Dendritic cell treated with granulocyte-macrophage colony-stimulating factor and Interleukin-4, amounts not matched to agents 40 ng/mL and 50 ng/mL, for 4 days (primary cell): ENCODE results near the gene ZMYND8.
A peak's percentile ranks its signal among the peaks of the same experiment; 100 is the strongest.

ENCODE experiments used
- H3K27ac Mint-ChIP-seq: one replicate; pipeline ENCODE4 v1.8.0; 2022; ENCODE audit warnings: mild to moderate bottlenecking, mixed read lengths
- H3K27me3 Mint-ChIP-seq: one replicate; pipeline ENCODE4 v1.8.0; 2022; ENCODE audit warnings: mild to moderate bottlenecking, mixed read lengths
- H3K36me3 Mint-ChIP-seq: one replicate; pipeline ENCODE4 v1.8.0; 2022; ENCODE audit warnings: low read depth, mixed read lengths
- H3K4me1 Mint-ChIP-seq: one replicate; pipeline ENCODE4 v1.8.0; 2022; ENCODE audit warnings: low read depth, mixed read lengths
- H3K4me3 Mint-ChIP-seq: one replicate; pipeline ENCODE4 v1.8.0; 2022; ENCODE audit warnings: mild to moderate bottlenecking, moderate library complexity, mixed read lengths
- H3K9me3 Mint-ChIP-seq: one replicate; pipeline ENCODE4 v1.8.0; 2022; ENCODE audit warnings: mixed read lengths
- intact Hi-C: fragments of 100-400 bp; cut with micrococcal nuclease; formaldehyde crosslinking; loops from one replicate; pipeline ENCODE4 v1.15.0; 2022

Gene ZMYND8

DNA sequence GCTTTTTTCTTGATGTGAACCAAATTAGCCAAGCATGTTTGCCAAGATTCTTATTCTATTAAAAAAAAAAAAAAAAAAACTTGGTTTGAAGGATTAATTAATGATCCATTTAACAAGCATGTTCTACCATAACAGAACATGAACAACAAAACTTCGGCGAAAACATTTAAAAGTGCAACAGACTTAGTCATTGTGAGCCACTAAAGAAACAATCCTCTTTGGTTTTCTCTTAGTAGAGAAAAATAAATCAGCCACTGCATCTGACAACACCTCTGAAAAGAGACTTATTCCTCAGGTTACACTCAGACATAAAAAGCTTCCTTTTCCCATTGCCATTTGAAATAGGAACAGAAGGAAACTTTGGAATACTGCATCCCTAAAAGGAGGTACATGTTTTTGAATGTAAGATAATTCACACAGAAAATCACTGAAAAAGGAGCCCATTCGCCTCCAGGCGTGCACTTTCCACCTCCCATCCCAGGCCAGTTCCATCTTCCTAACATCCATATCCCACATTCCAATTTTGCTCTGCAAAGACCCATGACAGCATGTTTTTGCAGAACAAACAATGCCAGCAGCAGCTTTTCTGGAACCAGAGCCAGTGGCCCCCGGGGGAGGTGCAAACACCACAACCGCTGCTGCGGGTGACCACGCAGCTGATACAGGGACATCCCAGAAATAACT lies 79.5 kb downstream of the ZMYND8 start:
- intact Hi-C loops, result no loop called here
- Mint-ChIP-seq H3K27ac (no peak overlapping the region), H3K36me3 (peaks cover 98% of the 10 kb centered on the region), H3K27me3 (no peaks in the 10 kb centered on the region), H3K4me1 (peaks cover 28% of the 10 kb centered on the region), H3K9me3 (no peaks in the 10 kb centered on the region), H3K4me3 (no peak overlapping the region)

DNA sequence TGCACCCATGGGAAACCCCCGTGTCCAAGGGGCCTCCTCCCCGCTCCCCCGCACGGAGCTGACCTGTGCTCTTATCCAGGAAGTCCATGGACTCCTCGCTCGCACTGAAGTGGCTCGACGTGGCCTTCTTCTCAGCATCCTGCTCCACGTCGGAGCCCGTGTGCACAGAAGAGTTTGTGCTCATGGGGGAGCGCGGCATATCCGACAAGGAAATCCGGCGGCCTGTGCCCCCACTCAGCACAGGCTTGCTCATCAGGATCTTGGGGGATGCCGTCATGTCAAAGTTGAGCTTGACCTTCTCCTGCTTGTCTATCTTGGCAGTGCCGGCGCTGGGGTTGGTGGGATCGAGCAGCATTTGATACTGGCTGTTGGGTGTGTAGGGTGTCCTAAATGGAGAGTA lies 80.2 kb downstream of the ZMYND8 start:
- H3K4me3 Mint-ChIP-seq, result no peak overlapping the region
- H3K4me1 Mint-ChIP-seq, result peaks cover 28% of the 10 kb centered on the region
- H3K9me3 Mint-ChIP-seq, result no peaks in the 10 kb centered on the region
- intact Hi-C loops, result no loop called here
- H3K36me3 Mint-ChIP-seq, result peaks cover 98% of the 10 kb centered on the region
- H3K27me3 Mint-ChIP-seq, result no peaks in the 10 kb centered on the region
- H3K27ac Mint-ChIP-seq, result peak overlapping the region; percentile 83

DNA sequence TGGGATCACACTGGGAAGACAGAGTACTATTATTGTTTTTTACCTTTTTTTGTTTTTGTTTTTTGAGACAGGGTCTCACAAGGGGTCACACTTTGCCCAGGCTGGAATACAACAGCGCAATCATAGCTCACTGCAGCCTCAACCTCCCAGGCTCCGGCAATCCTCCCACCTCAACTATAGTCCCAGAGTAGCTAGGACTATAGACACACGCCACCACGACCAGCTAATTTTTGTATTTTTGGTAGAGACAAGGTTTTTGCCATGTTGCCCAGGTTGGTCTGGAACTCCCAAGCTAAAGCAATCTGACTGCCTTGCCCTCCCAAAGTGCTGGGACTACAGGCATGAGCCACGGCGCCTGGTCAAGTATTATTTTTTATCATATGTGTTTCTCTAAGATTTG lies 81.0 kb downstream of the ZMYND8 start:
- Mint-ChIP-seq H3K4me3 (no peak overlapping the region), H3K9me3 (no peaks in the 10 kb centered on the region), H3K36me3 (peaks cover 98% of the 10 kb centered on the region), H3K27ac (peak overlapping the region; percentile 83), H3K4me1 (peaks cover 28% of the 10 kb centered on the region), H3K27me3 (no peaks in the 10 kb centered on the region)
- intact Hi-C loops, result no loop called here

DNA sequence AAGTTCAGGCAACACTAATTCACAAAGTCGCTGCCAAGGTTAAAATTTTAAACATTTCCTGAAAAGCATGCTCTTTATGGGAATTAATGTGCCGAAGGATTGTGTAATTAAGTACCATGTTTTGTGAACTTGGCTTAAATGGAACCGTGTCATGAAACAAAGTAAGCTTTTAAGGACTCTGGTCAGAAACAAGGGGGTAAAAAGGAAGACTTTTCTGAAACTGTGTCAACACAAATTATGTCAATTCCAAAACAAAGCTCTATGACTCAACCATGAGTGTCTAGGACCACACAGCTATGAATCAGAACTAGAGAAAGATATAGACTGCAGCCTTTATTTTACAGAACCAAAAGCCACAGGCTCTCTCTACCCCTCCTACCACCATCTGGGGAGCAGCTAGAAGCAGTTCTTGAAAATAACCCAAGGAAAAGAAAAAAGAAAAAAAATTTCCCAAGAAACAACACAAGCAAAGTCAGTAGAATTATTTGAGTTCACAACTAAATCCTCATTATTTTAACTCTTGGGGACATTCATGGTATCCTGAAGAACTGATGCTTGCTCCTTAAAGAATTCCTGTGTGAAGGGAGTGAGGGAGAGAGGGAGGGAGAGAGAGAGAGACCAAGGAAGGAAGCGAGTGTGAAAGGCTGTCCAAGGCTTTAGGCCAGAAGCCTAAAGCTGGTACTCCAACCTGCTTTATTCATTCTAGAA lies 81.9 kb downstream of the ZMYND8 start:
- peak overlapping the region; percentile 83 for H3K27ac Mint-ChIP-seq
- peak overlapping the region; percentile 44 for H3K4me3 Mint-ChIP-seq
- H3K9me3 Mint-ChIP-seq, result no peaks in the 10 kb centered on the region
- H3K36me3 Mint-ChIP-seq, result peaks cover 98% of the 10 kb centered on the region
- H3K27me3 Mint-ChIP-seq, result no peaks in the 10 kb centered on the region
- intact Hi-C loops, result no loop called here
- peaks cover 28% of the 10 kb centered on the region for H3K4me1 Mint-ChIP-seq

DNA sequence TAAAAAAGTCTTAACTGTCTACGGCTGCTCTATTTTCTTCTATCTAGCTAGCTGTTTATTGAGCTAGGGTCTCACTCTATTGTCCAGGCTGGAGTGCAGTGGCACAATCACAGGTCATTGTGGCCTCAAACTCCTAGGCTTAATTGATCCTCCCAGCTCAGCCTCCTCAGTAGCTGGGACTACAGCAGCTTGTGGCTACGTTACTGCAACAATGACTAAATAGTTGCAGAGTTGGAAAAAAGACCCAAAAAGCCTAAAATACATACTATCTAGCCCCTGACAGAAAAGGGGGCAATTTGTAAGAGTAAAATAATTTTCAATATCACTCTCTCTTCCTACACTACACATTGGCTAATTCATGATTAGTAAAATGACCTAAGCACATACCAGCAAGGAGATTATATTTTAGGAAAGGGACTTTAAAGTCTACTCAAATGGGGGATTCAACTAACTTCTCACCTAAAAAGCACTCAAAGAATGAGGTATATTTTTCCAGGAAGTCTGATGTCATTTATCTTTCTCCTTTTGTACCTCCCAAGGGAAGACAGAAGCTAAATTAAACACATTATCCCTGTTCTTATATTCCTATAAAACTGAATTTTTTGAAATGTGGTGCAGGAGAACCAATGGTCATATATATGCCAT lies 82.8 kb downstream of the ZMYND8 start:
- H3K27ac Mint-ChIP-seq, result no peak overlapping the region
- peaks cover 97% of the 10 kb centered on the region for H3K36me3 Mint-ChIP-seq
- peaks cover 28% of the 10 kb centered on the region for H3K4me1 Mint-ChIP-seq
- no peak overlapping the region for H3K4me3 Mint-ChIP-seq
- no peaks in the 10 kb centered on the region for H3K27me3 Mint-ChIP-seq
- H3K9me3 Mint-ChIP-seq, result no peaks in the 10 kb centered on the region
- intact Hi-C loops, result loop anchor here (1.0 kb wide), 1 partner anchor 111 kb away; no protein-coding TSS in a partner anchor

DNA sequence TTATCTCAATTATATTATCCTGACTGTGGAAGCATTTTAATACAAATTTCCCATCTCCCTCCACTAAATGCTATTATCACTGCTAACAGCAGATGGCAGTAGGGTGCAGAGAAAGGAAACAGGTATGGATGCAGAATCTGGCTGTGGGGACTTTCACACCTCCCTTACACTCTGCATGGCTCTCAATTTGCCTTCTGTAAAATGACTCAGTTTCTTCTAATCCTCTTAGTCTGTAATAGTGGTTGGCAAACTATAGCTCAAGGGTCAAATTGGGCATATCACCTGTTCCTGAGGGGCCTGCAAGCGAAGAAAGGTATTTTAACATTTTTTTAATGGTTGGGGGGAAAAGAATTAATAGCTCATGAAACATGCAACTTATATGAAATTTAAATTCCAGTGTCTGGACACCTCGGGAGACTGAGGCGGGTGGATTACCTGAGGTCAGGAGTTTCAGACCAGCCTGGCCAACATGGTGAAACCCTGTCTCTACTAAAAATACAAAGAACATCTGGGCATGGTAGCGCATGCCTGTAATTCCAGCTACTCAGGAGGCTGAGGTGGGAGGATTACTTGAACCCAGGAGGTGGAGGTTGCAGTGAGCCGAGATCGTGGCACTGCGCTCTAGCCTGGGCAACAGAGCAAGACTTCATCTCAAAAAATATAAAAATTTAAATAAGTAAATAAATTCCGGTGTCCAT lies 83.5 kb downstream of the ZMYND8 start:
- no peak overlapping the region for H3K4me3 Mint-ChIP-seq
- H3K4me1 Mint-ChIP-seq, result peaks cover 28% of the 10 kb centered on the region
- intact Hi-C loops, result loop anchor here (1.0 kb wide), 1 partner anchor 111 kb away; no protein-coding TSS in a partner anchor
- no peaks in the 10 kb centered on the region for H3K9me3 Mint-ChIP-seq
- no peak overlapping the region for H3K27ac Mint-ChIP-seq
- no peaks in the 10 kb centered on the region for H3K27me3 Mint-ChIP-seq
- peaks cover 97% of the 10 kb centered on the region for H3K36me3 Mint-ChIP-seq

DNA sequence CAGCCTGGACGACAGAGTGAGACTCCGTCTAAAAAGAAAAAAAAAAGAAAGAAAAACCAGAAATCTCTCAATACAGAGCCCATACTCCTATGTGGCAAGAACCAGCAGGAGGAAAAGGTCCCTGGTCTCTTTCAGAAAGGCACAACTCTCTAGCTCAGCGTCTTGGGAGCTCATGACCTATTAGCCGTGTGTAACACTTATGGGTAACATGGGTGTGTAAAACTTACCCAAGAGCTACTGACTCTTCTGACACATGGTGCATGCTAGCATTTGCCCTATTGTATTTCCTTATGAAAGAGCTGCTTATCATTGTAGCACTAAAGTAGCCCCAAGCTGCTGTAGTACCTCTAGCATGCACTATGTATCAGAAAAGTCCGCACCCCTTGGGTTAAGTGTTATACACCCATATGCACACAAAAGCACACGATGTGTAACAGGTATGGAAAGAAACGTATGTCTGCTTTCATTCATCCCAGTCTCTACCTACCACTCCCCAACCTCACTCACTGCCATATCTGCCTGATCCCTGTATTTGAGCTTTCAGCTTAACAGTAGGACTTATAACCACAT lies 85.4 kb downstream of the ZMYND8 start:
- intact Hi-C loops, result no loop called here
- H3K4me3 Mint-ChIP-seq, result no peak overlapping the region
- H3K9me3 Mint-ChIP-seq, result no peaks in the 10 kb centered on the region
- H3K36me3 Mint-ChIP-seq, result peaks cover 97% of the 10 kb centered on the region
- H3K4me1 Mint-ChIP-seq, result peaks cover 24% of the 10 kb centered on the region
- no peaks in the 10 kb centered on the region for H3K27me3 Mint-ChIP-seq
- no peak overlapping the region for H3K27ac Mint-ChIP-seq

DNA sequence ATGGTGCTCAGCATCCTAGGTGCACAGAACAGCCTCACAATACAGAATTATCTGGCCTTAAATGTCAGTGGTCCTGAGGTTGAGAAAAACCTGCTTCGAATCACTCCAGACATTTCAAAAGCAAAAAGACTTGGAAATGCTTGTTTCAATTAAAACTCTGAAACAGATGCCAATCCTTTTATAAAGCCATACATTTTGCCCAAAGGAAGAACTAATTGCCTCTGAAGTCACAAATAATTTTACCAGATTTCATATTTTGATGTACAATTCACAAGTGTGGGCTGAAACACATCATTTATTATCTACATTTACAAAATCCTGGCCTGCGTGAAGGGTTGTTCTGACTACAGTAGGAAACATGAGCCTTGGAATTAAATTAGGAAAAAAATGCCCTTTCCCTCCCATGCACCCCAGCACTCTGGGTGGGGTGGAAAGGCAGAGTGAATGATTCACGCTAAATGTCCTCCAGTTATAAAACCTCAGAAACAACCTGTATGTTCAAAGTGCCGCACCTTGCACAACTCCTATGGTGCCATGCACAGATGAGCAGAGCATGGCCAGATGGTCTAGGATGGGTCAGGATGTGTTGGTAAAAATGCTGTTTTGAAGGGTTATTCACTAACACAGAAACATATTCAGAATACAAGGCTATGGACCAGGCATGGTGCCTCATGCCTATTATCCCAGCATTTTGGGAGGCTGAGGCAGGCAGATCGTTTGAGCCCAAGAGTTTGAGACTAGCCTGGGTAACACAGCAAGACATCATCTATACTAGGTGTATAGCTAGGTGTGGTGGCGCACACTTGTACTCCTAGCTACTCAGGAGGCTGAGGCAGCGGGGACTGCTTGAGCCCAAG lies 87.0 kb downstream of the ZMYND8 start:
- Mint-ChIP-seq H3K36me3 (peaks cover 85% of the 10 kb centered on the region), H3K27me3 (no peaks in the 10 kb centered on the region), H3K4me1 (peaks cover 8% of the 10 kb centered on the region), H3K4me3 (no peak overlapping the region), H3K27ac (no peak overlapping the region), H3K9me3 (no peaks in the 10 kb centered on the region)
- intact Hi-C loops, result no loop called here

DNA sequence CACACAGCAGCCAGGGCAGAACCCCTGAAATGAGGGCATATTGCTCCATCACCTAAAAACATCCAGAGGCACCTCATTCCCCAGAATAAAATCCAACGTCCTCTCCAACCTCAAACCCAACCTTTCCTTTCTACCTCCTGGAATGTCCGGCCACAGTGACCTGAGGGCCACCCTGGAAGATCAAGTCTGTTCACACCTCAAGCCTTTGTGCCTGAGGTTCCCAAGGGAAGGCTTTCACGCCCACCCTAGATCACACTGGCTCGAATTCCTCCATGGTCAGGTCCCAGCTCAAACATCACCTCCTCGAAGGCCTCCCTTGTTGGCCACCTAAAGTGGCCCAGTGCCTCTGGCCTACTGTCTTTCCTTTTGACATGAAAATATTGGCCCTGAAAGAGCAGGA lies 88.9 kb downstream of the ZMYND8 start:
- intact Hi-C loops, result no loop called here
- H3K4me3 Mint-ChIP-seq, result no peak overlapping the region
- H3K27ac Mint-ChIP-seq, result no peak overlapping the region
- H3K4me1 Mint-ChIP-seq, result no peaks in the 10 kb centered on the region
- H3K27me3 Mint-ChIP-seq, result no peaks in the 10 kb centered on the region
- peaks cover 74% of the 10 kb centered on the region for H3K36me3 Mint-ChIP-seq
- no peaks in the 10 kb centered on the region for H3K9me3 Mint-ChIP-seq

DNA sequence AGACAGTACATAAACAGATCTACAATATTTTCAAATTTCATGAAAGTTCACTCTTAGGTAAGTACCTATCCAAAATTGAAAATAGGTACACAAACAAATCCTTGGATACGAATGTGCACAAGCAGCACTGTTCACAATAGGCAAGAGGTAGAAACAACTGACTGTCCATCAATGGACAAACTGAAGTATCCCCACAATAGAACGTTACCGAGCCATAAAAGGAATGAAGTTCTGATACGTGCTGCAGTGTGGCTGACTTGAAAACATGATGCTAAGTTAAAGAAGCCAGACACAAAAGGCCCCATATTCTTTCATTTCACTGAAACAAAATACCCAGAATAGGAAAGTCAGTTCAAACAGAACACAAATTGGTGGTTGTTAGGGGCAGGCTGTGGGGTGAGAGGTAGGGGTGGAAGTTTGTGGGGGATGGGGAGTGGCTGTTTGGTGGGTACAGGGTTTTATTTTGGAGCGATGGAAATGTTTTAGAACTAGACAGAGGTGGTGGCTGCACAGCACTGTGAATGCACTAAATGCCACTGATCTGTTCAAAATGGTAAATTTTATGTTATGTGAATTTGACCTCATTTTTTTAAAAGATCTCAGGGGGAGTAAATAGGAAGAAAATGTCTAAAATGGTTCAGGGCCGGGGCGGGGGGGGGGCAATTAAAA lies 89.5 kb downstream of the ZMYND8 start:
- peaks cover 5% of the 10 kb centered on the region for H3K4me1 Mint-ChIP-seq
- H3K9me3 Mint-ChIP-seq, result no peaks in the 10 kb centered on the region
- no peak overlapping the region for H3K27ac Mint-ChIP-seq
- no peaks in the 10 kb centered on the region for H3K27me3 Mint-ChIP-seq
- intact Hi-C loops, result no loop called here
- H3K4me3 Mint-ChIP-seq, result no peak overlapping the region
- H3K36me3 Mint-ChIP-seq, result peaks cover 74% of the 10 kb centered on the region

DNA sequence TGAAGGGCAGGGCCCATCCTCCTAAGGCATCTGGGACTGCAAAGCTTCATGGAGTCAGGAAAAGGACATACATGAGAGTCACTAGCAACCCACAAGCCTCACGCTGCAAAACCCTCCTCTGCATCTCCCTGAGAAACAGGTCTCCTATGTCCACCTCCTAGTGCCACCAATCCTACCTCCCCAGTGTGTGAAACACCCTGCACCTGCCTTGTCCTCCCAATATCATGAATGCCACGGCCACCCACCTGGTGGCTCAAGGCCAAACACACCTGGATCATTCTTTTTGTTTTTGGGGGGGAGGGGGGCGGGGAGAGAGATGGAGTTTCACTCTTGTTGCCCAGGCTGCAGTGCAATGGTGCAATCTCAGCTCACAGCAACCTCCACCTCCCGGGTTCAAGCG lies 90.5 kb downstream of the ZMYND8 start:
- no peak overlapping the region for H3K4me3 Mint-ChIP-seq
- H3K36me3 Mint-ChIP-seq, result peaks cover 74% of the 10 kb centered on the region
- H3K27me3 Mint-ChIP-seq, result no peaks in the 10 kb centered on the region
- peaks cover 5% of the 10 kb centered on the region for H3K4me1 Mint-ChIP-seq
- H3K27ac Mint-ChIP-seq, result no peak overlapping the region
- intact Hi-C loops, result no loop called here
- H3K9me3 Mint-ChIP-seq, result no peaks in the 10 kb centered on the region

DNA sequence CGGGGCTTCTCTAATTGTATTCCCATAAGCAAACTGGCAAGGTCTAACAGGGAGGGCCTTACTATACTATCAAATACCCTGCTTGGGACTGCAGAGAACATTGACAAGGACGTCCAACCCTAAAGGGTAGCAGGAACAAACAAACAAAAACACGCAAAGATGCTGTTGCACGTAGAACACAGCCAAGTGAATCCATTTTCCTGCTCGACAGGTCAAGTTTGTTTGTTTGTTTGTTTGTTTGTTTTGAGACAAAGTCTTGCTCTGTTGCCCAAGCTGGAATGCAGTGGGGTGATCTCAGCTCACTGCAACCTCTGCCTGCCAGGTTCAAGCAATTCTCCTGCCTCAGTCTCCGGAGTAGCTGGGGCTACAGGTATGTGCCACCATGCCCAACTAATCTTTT lies 91.3 kb downstream of the ZMYND8 start:
- Mint-ChIP-seq H3K27ac (no peak overlapping the region), H3K36me3 (peaks cover 74% of the 10 kb centered on the region), H3K4me1 (peaks cover 11% of the 10 kb centered on the region), H3K4me3 (no peak overlapping the region), H3K27me3 (no peaks in the 10 kb centered on the region), H3K9me3 (no peaks in the 10 kb centered on the region)
- intact Hi-C loops, result no loop called here
